Breast epithelium (tissue), 4 donors: Measurements from ENCODE around the gene RNASEL. TPM values are rescaled to one million over a fixed set of nuclear protein-coding genes. Genes with fewer than 3 reads are reported as not detected.
"Not testable (repeated sequence)": the region's sequence is repeated elsewhere in the genome, so short reads cannot be mapped to it uniquely, and the experiment has no call there.

Experiments used
- DNase-seq, 2 donors: peaks; one replicate each; pipeline ENCODE4 v3.0.0-alpha.2; 2019; ENCODE audit warnings: low spot score in 2 of 2
- H3K27ac ChIP-seq, 2 donors: fragments of 200-600 bp; sonication (generic) in 1 of 2; one replicate each; pipeline ENCODE4 v1.5.1; 2016 to 2019; ENCODE audit warnings: mild to moderate bottlenecking in 1 of 2
- H3K27me3 ChIP-seq, 2 donors: fragments of 200-600 bp; sonication (generic) in 1 of 2; one replicate each; pipeline versions ENCODE4 v1.5.1 to v1.6.0; 2017 to 2019; ENCODE audit warnings: control low read depth in 1 of 2, mild to moderate bottlenecking in 1 of 2
- H3K36me3 ChIP-seq: fragments of 200-600 bp; one replicate; pipeline ENCODE4 v1.5.1; 2019
- H3K4me1 ChIP-seq, 2 donors: fragments of 200-600 bp; sonication (generic); one replicate each; pipeline ENCODE4 v1.5.1; 2016 to 2019; ENCODE audit warnings: control low read depth in 1 of 2
- H3K4me3 ChIP-seq, 3 donors: fragments of 200-600 bp; sonication (generic); 1 replicate in 2 of 3; 2 replicates in 1 of 3; pipeline ENCODE4 v1.5.1; 2016 to 2019; ENCODE audit warnings: mild to moderate bottlenecking in 3 of 3, moderate library complexity in 2 of 3
- H3K9me3 ChIP-seq, 2 donors: fragments of 200-600 bp; sonication (generic) in 1 of 2; one replicate each; pipeline ENCODE4 v1.5.1; 2016 to 2019; ENCODE audit warnings: control low read depth in 1 of 2
- POLR2A ChIP-seq: fragments of 450-650 bp; IDR thresholded peaks from one replicate; pipeline ENCODE4 v1.6.1; 2016; ENCODE audit warnings: antibody characterized with exemption, mild to moderate bottlenecking, moderate library complexity
- POLR2AphosphoS5 ChIP-seq, 3 donors: sonication (generic); formaldehyde crosslinking; IDR thresholded peaks; one replicate each; pipeline ENCODE4 v1.6.1; 2017; ENCODE audit warnings: antibody characterized with exemption in 3 of 3
- intact Hi-C: fragments of 100-400 bp; cut with DNase I; formaldehyde crosslinking; loops from one replicate; pipeline ENCODE4 v1.15.1; 2023; ENCODE audit warnings: low total_unique reads
- total RNA-seq, 3 donors: library from RNA; depleted of rRNA; stranded (reverse); fragments of >200 nt; gene quantifications; one replicate each; pipeline ENCODE4 v1.1.0, GENCODE V29; 2016
- TF ChIP-seq, protein P1 (sequence below), 3 donors: fragments of 450-650 bp; IDR thresholded peaks; one replicate each; pipeline ENCODE4 v1.5.1; 2016 to 2017; ENCODE audit warnings: antibody characterized with exemption in 3 of 3, mild to moderate bottlenecking in 3 of 3, moderate library complexity in 3 of 3

RNASEL gene
- total RNA-seq, 3 donors from 2014 or later: 10.7 to 14.8 (median 10.8) TPM

DNA sequence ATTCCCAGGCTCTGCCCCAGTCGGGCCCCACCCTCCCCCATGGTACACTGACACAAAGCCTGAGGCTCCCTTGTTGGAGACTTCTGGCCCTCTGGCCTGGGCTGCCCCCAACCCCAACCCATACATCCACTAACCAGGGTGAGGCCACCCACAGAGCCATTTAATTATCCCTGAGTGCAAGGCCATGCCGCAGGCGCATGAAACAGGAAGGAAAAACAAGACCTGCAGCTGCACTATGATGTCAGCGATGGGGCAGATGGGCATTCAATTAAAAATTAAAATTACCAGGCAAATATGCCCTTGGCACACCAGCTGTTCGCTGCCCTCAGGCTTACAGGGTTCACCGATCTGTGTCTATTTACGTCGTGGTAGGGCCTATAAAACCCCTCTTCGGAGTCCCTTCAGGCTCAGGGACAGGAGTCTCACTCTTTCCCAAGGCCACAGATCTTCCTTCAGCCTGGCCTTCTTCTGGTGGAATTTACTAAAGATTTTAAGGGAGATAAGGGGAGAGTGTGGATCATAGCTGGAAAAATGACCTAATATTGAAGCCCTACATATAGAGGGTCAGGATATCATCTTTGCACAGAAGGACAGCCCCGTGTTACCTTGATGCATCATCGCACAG lies 44.7 kb upstream of the RNASEL start:
- Histone ChIP-seq H3K36me3 (no peaks in the 10 kb centered on the region), H3K9me3 (no peaks in the 10 kb centered on the region), H3K27me3 (no peaks in the 10 kb centered on the region), H3K27ac (no peak overlapping the region), H3K4me3 (no peak overlapping the region), H3K4me1 (no peaks in the 10 kb centered on the region)
- no peak for TF ChIP-seq POLR2AphosphoS5 (IDR thresholded peaks at IDR 0.05)
- TF ChIP-seq, protein P1, sequence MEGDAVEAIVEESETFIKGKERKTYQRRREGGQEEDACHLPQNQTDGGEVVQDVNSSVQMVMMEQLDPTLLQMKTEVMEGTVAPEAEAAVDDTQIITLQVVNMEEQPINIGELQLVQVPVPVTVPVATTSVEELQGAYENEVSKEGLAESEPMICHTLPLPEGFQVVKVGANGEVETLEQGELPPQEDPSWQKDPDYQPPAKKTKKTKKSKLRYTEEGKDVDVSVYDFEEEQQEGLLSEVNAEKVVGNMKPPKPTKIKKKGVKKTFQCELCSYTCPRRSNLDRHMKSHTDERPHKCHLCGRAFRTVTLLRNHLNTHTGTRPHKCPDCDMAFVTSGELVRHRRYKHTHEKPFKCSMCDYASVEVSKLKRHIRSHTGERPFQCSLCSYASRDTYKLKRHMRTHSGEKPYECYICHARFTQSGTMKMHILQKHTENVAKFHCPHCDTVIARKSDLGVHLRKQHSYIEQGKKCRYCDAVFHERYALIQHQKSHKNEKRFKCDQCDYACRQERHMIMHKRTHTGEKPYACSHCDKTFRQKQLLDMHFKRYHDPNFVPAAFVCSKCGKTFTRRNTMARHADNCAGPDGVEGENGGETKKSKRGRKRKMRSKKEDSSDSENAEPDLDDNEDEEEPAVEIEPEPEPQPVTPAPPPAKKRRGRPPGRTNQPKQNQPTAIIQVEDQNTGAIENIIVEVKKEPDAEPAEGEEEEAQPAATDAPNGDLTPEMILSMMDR (IDR thresholded peaks at IDR 0.05): no peak
- no peak for DNase-seq
- intact Hi-C loops: no loop called here

DNA sequence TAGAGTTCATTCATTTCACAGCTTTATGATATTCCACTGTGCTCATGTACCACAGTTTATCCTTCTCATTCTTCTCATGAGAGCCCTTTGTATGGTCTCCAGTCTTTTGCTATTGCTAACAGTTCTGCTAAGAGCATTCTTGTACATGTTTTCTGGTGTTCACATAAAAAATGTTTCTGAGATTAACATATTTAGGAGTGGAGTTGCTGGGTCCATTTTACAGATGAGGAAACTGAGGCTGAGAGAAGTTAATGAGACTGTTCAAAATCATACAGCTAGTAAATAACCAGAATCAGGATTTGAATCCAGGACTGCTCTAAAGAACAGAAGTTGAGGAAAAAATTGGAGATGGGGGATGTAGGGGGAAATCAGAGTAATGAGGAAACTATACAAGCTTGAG lies 44.0 kb upstream of the RNASEL start:
- DNase-seq: no peak
- intact Hi-C loops: no loop called here
- Histone ChIP-seq H3K9me3 (no peaks in the 10 kb centered on the region), H3K27me3 (no peaks in the 10 kb centered on the region), H3K27ac (no peak overlapping the region), H3K36me3 (no peaks in the 10 kb centered on the region), H3K4me1 (no peaks in the 10 kb centered on the region), H3K4me3 (no peak overlapping the region)
- TF ChIP-seq POLR2AphosphoS5 (IDR thresholded peaks at IDR 0.05) (no peak), POLR2A (no peak)
- TF ChIP-seq, protein P1 (IDR thresholded peaks at IDR 0.05): no peak

DNA sequence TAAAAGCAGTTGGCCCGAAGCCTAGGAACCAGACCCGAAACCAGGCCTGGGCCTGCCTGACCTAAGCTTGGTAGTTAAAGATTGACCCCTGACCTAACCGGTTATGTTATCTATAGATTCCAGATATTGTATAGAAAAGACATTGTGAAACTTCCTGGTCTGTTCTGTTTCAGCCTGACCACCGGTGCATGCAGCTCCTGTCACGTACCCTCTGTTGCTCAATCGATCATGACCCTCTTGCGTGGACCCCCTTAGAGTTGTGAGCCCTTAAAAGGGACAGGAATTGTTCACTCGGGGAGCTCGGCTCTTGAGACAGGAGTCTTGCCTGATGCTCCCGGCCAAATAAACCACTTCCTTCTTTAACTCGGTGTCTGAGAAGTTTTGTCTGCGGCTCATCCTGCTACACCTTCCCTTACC lies 43.4 kb upstream of the RNASEL start:
- DNase-seq, H3K4me1 ChIP-seq, H3K9me3 ChIP-seq, H3K36me3 ChIP-seq, intact Hi-C loops, H3K4me3 ChIP-seq, H3K27ac ChIP-seq, H3K27me3 ChIP-seq: not testable (repeated sequence)

GRCh38 chr1:182631954-182632353 lies 42.9 kb upstream of the RNASEL start:
- no peak overlapping the region for H3K4me3 ChIP-seq
- no peaks in the 10 kb centered on the region for H3K9me3 ChIP-seq
- intact Hi-C loops: no loop called here
- H3K4me1 ChIP-seq: no peaks in the 10 kb centered on the region
- TF ChIP-seq POLR2A (no peak), POLR2AphosphoS5 (IDR thresholded peaks at IDR 0.05) (no peak)
- TF ChIP-seq, protein P1 (IDR thresholded peaks at IDR 0.05): no peak
- H3K27me3 ChIP-seq: no peaks in the 10 kb centered on the region
- H3K27ac ChIP-seq: no peak overlapping the region
- no peaks in the 10 kb centered on the region for H3K36me3 ChIP-seq
- DNase-seq: no peak

- no peak overlapping the region for H3K4me3 ChIP-seq
Observed at GRCh38 chr1:182631053-182631677, 42.1 kb upstream of the RNASEL start.

More at GRCh38 chr1:182631053-182631677, 42.1 kb upstream of the RNASEL start:
- H3K27me3 ChIP-seq: no peaks in the 10 kb centered on the region
- H3K4me1 ChIP-seq: no peaks in the 10 kb centered on the region
- DNase-seq: no peak
- no peak for TF ChIP-seq POLR2AphosphoS5 (IDR thresholded peaks at IDR 0.05)
- TF ChIP-seq POLR2A: no peak
- TF ChIP-seq, protein P1 (IDR thresholded peaks at IDR 0.05): no peak
- intact Hi-C loops: no loop called here
- no peaks in the 10 kb centered on the region for H3K36me3 ChIP-seq
- no peak overlapping the region for H3K27ac ChIP-seq
- no peaks in the 10 kb centered on the region for H3K9me3 ChIP-seq
